Stomach (tissue), 4 donors: ENCODE results near the gene GRIN2C.

Source experiments
- EP300 ChIP-seq: sonication (generic); formaldehyde crosslinking; IDR thresholded peaks from one replicate; pipeline ENCODE4 v1.6.1; 2017; ENCODE audit warnings: antibody characterized with exemption
- POLR2A ChIP-seq, 4 donors: fragments of 450-650 bp; IDR thresholded peaks; one replicate each; pipeline ENCODE4 v1.6.1; 2016; ENCODE audit warnings: antibody characterized with exemption in 4 of 4, control low read depth in 2 of 4, mild to moderate bottlenecking in 1 of 4, moderate library complexity in 1 of 4
- POLR2AphosphoS5 ChIP-seq, 3 donors: sonication (generic); formaldehyde crosslinking; IDR thresholded peaks; one replicate each; pipeline ENCODE4 v1.6.1; 2016; ENCODE audit warnings: antibody characterized with exemption in 3 of 3
- TF ChIP-seq, protein P1 (sequence below), 7 experiments: fragments of 450-650 bp in 4 of 7; fragments of 200-600 bp in 3 of 7; sonication (generic) in 3 of 7; IDR thresholded peaks; one replicate each; pipeline ENCODE4 v1.5.1; 2016 to 2019; ENCODE audit warnings: antibody characterized with exemption in 7 of 7, control low read depth in 2 of 7, mild to moderate bottlenecking in 1 of 7

DNA sequence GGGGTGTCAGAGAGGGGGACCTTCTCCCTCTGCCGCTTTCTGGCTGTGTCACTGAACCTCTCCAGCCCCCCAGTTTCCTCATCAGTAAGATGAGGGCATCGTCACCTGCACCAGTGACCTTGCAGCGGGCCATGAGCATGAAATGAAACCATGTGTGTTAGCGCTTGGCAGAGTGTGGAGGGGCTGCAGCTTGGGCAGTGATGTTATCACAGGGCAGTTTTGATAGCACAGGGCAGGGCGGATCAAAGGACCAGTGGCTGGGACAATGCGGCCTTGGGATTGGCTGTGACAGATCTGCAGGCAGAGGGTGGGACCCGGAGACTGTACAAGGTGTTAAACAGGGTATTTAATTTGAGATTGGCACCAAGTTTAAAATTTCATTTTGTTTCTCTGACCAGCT lies 44.6 kb downstream of the GRIN2C start:
- TF ChIP-seq POLR2AphosphoS5 (IDR thresholded peaks at IDR 0.05) (no peak), EP300 (no peak), POLR2A (IDR thresholded peaks at IDR 0.05) (no peak)
- TF ChIP-seq, protein P1, sequence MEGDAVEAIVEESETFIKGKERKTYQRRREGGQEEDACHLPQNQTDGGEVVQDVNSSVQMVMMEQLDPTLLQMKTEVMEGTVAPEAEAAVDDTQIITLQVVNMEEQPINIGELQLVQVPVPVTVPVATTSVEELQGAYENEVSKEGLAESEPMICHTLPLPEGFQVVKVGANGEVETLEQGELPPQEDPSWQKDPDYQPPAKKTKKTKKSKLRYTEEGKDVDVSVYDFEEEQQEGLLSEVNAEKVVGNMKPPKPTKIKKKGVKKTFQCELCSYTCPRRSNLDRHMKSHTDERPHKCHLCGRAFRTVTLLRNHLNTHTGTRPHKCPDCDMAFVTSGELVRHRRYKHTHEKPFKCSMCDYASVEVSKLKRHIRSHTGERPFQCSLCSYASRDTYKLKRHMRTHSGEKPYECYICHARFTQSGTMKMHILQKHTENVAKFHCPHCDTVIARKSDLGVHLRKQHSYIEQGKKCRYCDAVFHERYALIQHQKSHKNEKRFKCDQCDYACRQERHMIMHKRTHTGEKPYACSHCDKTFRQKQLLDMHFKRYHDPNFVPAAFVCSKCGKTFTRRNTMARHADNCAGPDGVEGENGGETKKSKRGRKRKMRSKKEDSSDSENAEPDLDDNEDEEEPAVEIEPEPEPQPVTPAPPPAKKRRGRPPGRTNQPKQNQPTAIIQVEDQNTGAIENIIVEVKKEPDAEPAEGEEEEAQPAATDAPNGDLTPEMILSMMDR (IDR thresholded peaks at IDR 0.05), result no peak
